ENCODE results near the gene MIF4GD. TPM values are rescaled to one million over a fixed set of nuclear protein-coding genes. Genes with fewer than 3 reads are reported as not detected.

The MIF4GD gene
- total and polyA plus RNA-seq, 2 donors (not counting 1 experiment from before 2014, with no cell fraction given), result 41.5 to 87.4 TPM

DNA sequence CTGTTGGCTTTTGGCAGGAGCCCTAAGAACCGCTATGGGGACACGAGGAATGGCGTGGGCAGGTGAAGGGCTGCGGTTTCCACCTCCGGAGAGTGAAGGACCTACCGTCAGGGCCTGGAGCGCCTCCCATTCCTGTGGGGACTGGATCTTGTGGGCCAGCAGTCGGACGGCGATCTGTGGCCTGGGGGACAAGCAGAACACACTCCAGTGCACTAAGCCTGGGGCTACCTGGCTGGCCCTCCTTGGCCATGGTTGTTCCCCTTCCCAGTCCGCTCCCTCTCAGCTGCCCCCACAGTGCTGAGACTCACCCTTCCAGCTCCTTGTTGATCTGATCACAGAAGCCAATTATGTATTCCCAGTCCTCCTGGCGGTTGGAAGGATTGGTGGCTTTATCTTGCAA is 24.6 kb downstream of the MIF4GD start:
- Histone ChIP-seq H3K4me2 (replicated peaks; ENCODE audit: low read depth, low read length, poor library complexity, severe bottlenecking) (no peak overlapping the region), H3K36me3 (replicated peaks in 1 of 2; ENCODE audit: control extremely low read depth in 1 of 2, control insufficient read depth in 1 of 2, extremely low read depth in 1 of 2, insufficient read depth in 2 of 2, low read length in 1 of 2) (peaks cover 0 to 56% of the 10 kb centered on the region in 2 experiments), H3K4me1 (ENCODE audit: control insufficient read depth in 2 of 2, insufficient read depth in 2 of 2, low read length in 2 of 2) (peaks cover 32 to 74% of the 10 kb centered on the region in 2 donors), H3K79me2 (ENCODE audit: control insufficient read depth, insufficient read depth, low read length) (peaks cover 65% of the 10 kb centered on the region), H4K20me1 (ENCODE audit: control insufficient read depth, insufficient read depth, low read length, poor library complexity, severe bottlenecking) (peaks cover 40% of the 10 kb centered on the region), H2AFZ (ENCODE audit: insufficient read depth, low read depth, low read length, poor library complexity, severe bottlenecking) (no peak overlapping the region), H3K4me3 (ENCODE audit: control extremely low read depth in 1 of 5, extremely low read depth in 1 of 5, insufficient read depth in 1 of 5, low read depth in 2 of 5, low read length in 4 of 5) (no peak overlapping the region), H3K9me3 (ENCODE audit: control extremely low read depth in 1 of 3, control insufficient read depth in 2 of 3, insufficient read depth in 1 of 3, low read length in 2 of 3) (no peaks in the 10 kb centered on the region), H3K9ac (ENCODE audit: low read length) (no peak overlapping the region), H3K27ac (ENCODE audit: low read length in 2 of 2) (peak overlapping the region in 1 of 2 donors; percentile 23), H3K27me3 (replicated peaks in 1 of 4; ENCODE audit: control extremely low read depth in 1 of 4, control insufficient read depth in 3 of 4, insufficient read depth in 4 of 4, low read length in 3 of 4) (no peaks in the 10 kb centered on the region)
- H3K27me3 Mint-ChIP-seq, result no peaks in the 10 kb centered on the region
- H3K9me3 Mint-ChIP-seq (ENCODE audit: insufficient read depth), result no peaks in the 10 kb centered on the region
- DNase-seq, result no peak
- H3K27ac Mint-ChIP-seq, result peak overlapping the region; percentile 73
- intact Hi-C loops (cut with micrococcal nuclease), result no loop called here
- no peak for ATAC-seq (ENCODE audit: low read depth)
- no peak overlapping the region for H3K4me3 Mint-ChIP-seq
- POLR2A ChIA-PET, result interaction anchor here (0.7 kb wide), 1 partner anchor 73 kb away, joined by 3 read pairs; no protein-coding TSS in a partner anchor
- CTCF ChIA-PET, result no interaction called here
- WGBS (ENCODE audit: insufficient coverage), result 98% methylated on average over 10 of the region's 12 CpGs
- TF ChIP-seq EZH2 (IDR thresholded peaks at IDR 0.05; ENCODE audit: borderline replicate concordance, insufficient read depth, low read depth, low read length, poor library complexity, severe bottlenecking), result no peak
- TF ChIP-seq, protein P1, sequence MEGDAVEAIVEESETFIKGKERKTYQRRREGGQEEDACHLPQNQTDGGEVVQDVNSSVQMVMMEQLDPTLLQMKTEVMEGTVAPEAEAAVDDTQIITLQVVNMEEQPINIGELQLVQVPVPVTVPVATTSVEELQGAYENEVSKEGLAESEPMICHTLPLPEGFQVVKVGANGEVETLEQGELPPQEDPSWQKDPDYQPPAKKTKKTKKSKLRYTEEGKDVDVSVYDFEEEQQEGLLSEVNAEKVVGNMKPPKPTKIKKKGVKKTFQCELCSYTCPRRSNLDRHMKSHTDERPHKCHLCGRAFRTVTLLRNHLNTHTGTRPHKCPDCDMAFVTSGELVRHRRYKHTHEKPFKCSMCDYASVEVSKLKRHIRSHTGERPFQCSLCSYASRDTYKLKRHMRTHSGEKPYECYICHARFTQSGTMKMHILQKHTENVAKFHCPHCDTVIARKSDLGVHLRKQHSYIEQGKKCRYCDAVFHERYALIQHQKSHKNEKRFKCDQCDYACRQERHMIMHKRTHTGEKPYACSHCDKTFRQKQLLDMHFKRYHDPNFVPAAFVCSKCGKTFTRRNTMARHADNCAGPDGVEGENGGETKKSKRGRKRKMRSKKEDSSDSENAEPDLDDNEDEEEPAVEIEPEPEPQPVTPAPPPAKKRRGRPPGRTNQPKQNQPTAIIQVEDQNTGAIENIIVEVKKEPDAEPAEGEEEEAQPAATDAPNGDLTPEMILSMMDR (IDR thresholded peaks at IDR 0.05), result no peak
- peaks cover 55% of the 10 kb centered on the region for H3K4me1 Mint-ChIP-seq

DNA sequence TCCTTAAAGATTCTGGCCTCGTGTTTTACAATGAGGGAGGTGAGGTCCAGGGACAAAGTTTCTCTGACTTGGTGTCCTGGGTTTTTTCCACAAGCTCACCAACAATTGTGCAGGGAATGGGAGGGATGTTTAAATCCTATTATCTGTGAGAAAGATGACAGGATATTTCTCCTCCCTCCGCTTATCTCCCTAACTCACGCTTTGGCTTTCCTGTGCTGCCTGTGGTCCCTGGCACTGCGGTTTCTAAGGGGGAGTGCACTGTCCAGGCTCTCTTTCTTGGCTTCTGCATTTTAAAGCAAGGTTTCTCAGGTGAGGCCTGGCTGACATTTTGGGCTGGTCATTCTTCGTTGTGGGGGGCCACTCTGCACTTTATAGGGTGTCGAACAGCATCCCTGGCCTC is 26.0 kb downstream of the MIF4GD start:
- H3K36me3 ChIP-seq (replicated peaks in 1 of 2; ENCODE audit: control extremely low read depth in 1 of 2, control insufficient read depth in 1 of 2, extremely low read depth in 1 of 2, insufficient read depth in 2 of 2, low read length in 1 of 2), result peaks cover 0 to 70% of the 10 kb centered on the region in 2 experiments
- Mint-ChIP-seq H3K27me3 (no peaks in the 10 kb centered on the region), H3K27ac (peak overlapping the region; percentile 94), H3K9me3 (ENCODE audit: insufficient read depth) (no peaks in the 10 kb centered on the region), H3K4me3 (peak overlapping the region; percentile 81), H3K4me1 (peaks cover 48% of the 10 kb centered on the region)
- 87% methylated on average over 4 of the region's 6 CpGs for WGBS (ENCODE audit: insufficient coverage)
- TF ChIP-seq, protein P1 (IDR thresholded peaks at IDR 0.05), result no peak
- no peak for TF ChIP-seq EZH2 (IDR thresholded peaks at IDR 0.05; ENCODE audit: borderline replicate concordance, insufficient read depth, low read depth, low read length, poor library complexity, severe bottlenecking)
- H3K9ac ChIP-seq (ENCODE audit: low read length), result no peak overlapping the region
- ATAC-seq (ENCODE audit: low read depth), result no peak
- H3K9me3 ChIP-seq (ENCODE audit: control extremely low read depth in 1 of 3, control insufficient read depth in 2 of 3, insufficient read depth in 1 of 3, low read length in 2 of 3), result no peaks in the 10 kb centered on the region
- peaks cover 23 to 73% of the 10 kb centered on the region in 2 donors for H3K4me1 ChIP-seq (ENCODE audit: control insufficient read depth in 2 of 2, insufficient read depth in 2 of 2, low read length in 2 of 2)
- H4K20me1 ChIP-seq (ENCODE audit: control insufficient read depth, insufficient read depth, low read length, poor library complexity, severe bottlenecking), result peaks cover 37% of the 10 kb centered on the region
- POLR2A ChIA-PET, result interaction anchor here (1.1 to 1.6 kb wide), 2 partner anchors 16 to 26 kb away, joined by 3 to 10 read pairs; partner anchors contain the start of genes GGA3, MIF4GD and MRPS7
- CTCF ChIA-PET, result interaction anchor here (0.6 to 3.3 kb wide), 4 partner anchors 13 to 167 kb away, joined by 3 to 23 read pairs (median 4); partner anchors contain the start of genes GGA3 and MRPS7
- intact Hi-C loops (cut with micrococcal nuclease), result no loop called here
- peaks cover 51% of the 10 kb centered on the region for H3K79me2 ChIP-seq (ENCODE audit: control insufficient read depth, insufficient read depth, low read length)
- peak overlapping the region in 1 of 5 experiments; percentile 6 for H3K4me3 ChIP-seq (ENCODE audit: control extremely low read depth in 1 of 5, extremely low read depth in 1 of 5, insufficient read depth in 1 of 5, low read depth in 2 of 5, low read length in 4 of 5)
- no peak overlapping the region for H2AFZ ChIP-seq (ENCODE audit: insufficient read depth, low read depth, low read length, poor library complexity, severe bottlenecking)
- H3K4me2 ChIP-seq (replicated peaks; ENCODE audit: low read depth, low read length, poor library complexity, severe bottlenecking), result peak overlapping the region; percentile 53
- H3K27me3 ChIP-seq (replicated peaks in 1 of 4; ENCODE audit: control extremely low read depth in 1 of 4, control insufficient read depth in 3 of 4, insufficient read depth in 4 of 4, low read length in 3 of 4), result no peaks in the 10 kb centered on the region
- no peak for DNase-seq
- H3K27ac ChIP-seq (ENCODE audit: low read length in 2 of 2), result peak overlapping the region; percentile 36 to 80

Measured in B cell (primary cell).